ENCODE results near the gene CACFD1. TPM values are rescaled to one million over a fixed set of nuclear protein-coding genes. Genes with fewer than 3 reads are reported as not detected.

CACFD1 gene
- total RNA-seq, 1 donor from 2014 or later = 24.6 TPM

DNA sequence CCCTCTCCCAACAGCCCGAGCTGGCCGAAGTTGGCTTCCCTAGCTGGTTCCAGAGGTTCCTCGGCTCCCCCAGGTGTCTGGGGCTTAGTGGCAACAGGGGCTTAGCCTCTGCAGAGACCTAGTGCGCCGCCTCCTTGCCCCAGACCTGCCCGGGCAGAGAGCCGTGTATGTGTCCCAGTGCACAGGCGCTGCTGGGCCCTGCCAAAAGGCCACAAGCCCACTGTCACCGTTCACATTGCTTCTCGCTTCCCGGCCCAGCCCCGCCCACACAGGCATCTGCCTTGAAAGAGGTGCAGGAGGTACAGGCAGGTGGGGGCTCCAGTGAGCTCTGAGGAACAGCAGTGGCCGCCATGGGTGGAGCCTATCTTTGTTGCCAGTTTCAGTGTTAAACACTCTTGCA is 2.5 kb upstream of the CACFD1 start:
- no peaks in the 10 kb centered on the region for H3K36me3 ChIP-seq (ENCODE audit: control insufficient read depth, insufficient read depth, low read length)
- DNase-seq (ENCODE audit: low read depth) = no peak
- H3K27me3 ChIP-seq (ENCODE audit: control insufficient read depth, insufficient read depth, low read length) = no peaks in the 10 kb centered on the region
- no peak overlapping the region for H3K4me3 ChIP-seq (ENCODE audit: low read depth, low read length)
- TF ChIP-seq CTCF (IDR thresholded peaks at IDR 0.05; ENCODE audit: insufficient read depth, low read length, poor library complexity, severe bottlenecking) = no peak

GRCh38 chr9:133457748-133458147 is 2.0 kb upstream of the CACFD1 start:
- no peak overlapping the region for H3K4me3 ChIP-seq (ENCODE audit: low read depth, low read length)
- TF ChIP-seq CTCF (IDR thresholded peaks at IDR 0.05; ENCODE audit: insufficient read depth, low read length, poor library complexity, severe bottlenecking) = no peak
- no peaks in the 10 kb centered on the region for H3K36me3 ChIP-seq (ENCODE audit: control insufficient read depth, insufficient read depth, low read length)
- no peak for DNase-seq (ENCODE audit: low read depth)
- no peaks in the 10 kb centered on the region for H3K27me3 ChIP-seq (ENCODE audit: control insufficient read depth, insufficient read depth, low read length)

- DNase-seq (ENCODE audit: low read depth) = no peak
- no peaks in the 10 kb centered on the region for H3K36me3 ChIP-seq (ENCODE audit: control insufficient read depth, insufficient read depth, low read length)
- no peaks in the 10 kb centered on the region for H3K27me3 ChIP-seq (ENCODE audit: control insufficient read depth, insufficient read depth, low read length)
- no peak overlapping the region for H3K4me3 ChIP-seq (ENCODE audit: low read depth, low read length)
- no peak for TF ChIP-seq CTCF (IDR thresholded peaks at IDR 0.05; ENCODE audit: insufficient read depth, low read length, poor library complexity, severe bottlenecking)
Measured at GRCh38 chr9:133458643-133459312, 1.0 kb upstream of the CACFD1 start.

DNA sequence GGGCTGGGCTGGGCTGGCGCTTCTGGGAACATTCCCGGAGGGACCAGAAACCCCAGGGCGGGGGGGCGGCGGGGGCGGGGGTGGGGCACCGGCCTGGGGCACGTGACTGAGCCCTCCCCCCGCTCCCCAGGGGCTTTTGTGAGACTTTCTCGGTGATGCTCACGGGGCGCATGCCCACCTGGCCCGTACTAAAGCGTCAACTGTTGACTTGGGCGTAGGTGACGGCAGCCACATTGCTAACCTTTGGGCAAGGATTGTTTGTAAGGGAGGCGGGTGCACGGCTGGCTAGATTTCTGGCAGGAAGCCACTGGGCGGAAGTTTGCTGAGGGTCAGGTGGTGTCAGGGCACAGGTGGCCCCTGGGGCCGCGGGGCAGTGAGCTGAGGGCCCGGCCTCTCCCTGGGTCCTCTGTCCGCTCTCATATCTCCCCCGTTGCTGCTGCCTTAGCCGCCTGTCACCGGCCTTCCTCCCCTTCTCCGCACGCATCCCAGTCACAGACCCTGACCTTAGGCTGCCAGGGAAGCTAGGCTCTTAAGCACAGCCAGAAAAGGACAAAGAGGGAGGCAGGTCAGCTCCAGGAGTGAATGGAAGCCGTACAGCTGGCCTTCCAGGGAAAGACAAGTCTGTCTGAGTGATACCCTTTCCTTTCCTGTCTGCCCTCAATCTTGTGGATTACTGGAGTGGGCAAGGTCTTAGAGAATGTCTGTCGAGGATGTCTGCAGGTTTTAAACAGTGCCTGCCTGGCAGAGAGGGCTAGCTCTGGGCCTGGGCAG is 812 bp downstream of the CACFD1 start:
- Histone ChIP-seq H3K4me3 (ENCODE audit: low read depth, low read length) (peak overlapping the region; percentile 57), H3K36me3 (ENCODE audit: control insufficient read depth, insufficient read depth, low read length) (peaks cover 1% of the 10 kb centered on the region), H3K27me3 (ENCODE audit: control insufficient read depth, insufficient read depth, low read length) (no peaks in the 10 kb centered on the region)
- no peak for DNase-seq (ENCODE audit: low read depth)
- TF ChIP-seq CTCF (IDR thresholded peaks at IDR 0.05; ENCODE audit: insufficient read depth, low read length, poor library complexity, severe bottlenecking) = no peak

- no peak for DNase-seq (ENCODE audit: low read depth)
- no peaks in the 10 kb centered on the region for H3K27me3 ChIP-seq (ENCODE audit: control insufficient read depth, insufficient read depth, low read length)
- H3K4me3 ChIP-seq (ENCODE audit: low read depth, low read length) = no peak overlapping the region
- TF ChIP-seq CTCF (IDR thresholded peaks at IDR 0.05; ENCODE audit: insufficient read depth, low read length, poor library complexity, severe bottlenecking) = no peak
- peaks cover 1% of the 10 kb centered on the region for H3K36me3 ChIP-seq (ENCODE audit: control insufficient read depth, insufficient read depth, low read length)
Measured at GRCh38 chr9:133461975-133462374, 2.2 kb downstream of the CACFD1 start.
